ENCODE data around the gene SORCS2.

DNA sequence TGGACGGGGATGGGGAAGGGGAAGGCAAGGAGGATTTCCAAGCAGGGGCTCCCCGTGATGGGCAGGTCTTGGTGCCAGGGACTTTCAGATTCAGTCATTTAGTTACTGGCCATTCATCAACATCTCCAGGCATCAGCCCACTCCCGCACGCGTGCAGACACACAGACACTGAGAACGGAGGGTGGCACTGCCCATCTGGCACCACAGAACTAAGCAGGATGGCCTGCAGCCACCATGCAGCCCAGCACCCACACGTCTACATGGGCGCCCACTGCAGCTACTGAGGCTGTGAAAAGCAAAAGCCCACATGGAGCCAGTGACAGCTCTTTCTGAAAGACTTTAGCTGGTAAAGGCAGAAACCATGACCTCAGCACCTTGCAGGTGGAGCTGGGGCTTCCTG is 418.5 kb downstream of the SORCS2 start:
- TF ChIP-seq, protein P1, sequence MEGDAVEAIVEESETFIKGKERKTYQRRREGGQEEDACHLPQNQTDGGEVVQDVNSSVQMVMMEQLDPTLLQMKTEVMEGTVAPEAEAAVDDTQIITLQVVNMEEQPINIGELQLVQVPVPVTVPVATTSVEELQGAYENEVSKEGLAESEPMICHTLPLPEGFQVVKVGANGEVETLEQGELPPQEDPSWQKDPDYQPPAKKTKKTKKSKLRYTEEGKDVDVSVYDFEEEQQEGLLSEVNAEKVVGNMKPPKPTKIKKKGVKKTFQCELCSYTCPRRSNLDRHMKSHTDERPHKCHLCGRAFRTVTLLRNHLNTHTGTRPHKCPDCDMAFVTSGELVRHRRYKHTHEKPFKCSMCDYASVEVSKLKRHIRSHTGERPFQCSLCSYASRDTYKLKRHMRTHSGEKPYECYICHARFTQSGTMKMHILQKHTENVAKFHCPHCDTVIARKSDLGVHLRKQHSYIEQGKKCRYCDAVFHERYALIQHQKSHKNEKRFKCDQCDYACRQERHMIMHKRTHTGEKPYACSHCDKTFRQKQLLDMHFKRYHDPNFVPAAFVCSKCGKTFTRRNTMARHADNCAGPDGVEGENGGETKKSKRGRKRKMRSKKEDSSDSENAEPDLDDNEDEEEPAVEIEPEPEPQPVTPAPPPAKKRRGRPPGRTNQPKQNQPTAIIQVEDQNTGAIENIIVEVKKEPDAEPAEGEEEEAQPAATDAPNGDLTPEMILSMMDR (IDR thresholded peaks at IDR 0.05; ENCODE audit: insufficient read depth, low read depth, low read length) = no peak
- TF ChIP-seq EZH2 (IDR thresholded peaks at IDR 0.05; ENCODE audit: insufficient read depth, low read length) = no peak

Data from astrocyte (in vitro differentiated cells and primary cell).